VCaP (cell line): Measurements from ENCODE around the gene KRTAP13-2.

Source experiments
- H3K27ac ChIP-seq: fragments of 450-650 bp; 2 replicates; pipeline ENCODE4 v1.5.1; 2017
- TF ChIP-seq, protein P1 (sequence below): fragments of 450-650 bp; conservative IDR thresholded peaks from 2 replicates; pipeline ENCODE4 v1.5.1; 2017; ENCODE audit warnings: mild to moderate bottlenecking, moderate library complexity

KRTAP13-2 gene

DNA sequence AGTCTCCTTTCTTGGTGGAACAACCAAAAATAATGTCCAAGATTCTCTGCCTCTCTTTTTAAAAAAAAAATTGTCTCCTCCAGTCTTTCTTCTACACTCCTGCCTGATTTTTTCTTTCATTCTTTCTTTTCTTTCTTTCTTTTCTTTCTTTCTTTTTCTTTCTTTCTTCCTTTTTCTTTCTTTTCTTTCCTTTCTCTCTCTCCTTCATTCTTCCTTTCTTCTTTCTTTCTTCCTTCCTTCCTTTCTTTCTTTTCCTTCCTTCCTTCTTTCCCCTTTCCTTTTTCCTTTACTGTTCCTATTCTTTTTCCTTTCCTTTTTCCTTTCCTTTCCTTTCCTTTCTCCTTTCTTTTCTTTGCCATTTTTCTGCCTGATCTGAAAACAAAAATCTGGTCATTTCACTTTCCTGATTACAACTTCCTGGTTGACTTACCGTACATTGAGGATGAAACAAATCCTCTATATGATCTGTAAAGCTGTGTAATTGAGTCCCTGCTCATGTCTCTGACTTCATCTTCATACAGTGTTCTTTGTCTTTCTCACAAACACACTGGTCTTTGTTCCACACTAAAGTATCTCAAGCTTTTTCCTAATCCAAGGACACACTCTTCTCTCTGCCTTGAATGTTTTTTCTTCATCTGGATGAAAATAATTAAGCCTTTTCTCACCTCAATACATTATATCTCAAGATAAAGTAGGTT, 17.6 kb downstream of the KRTAP13-2 start:
- no peak overlapping the region for H3K27ac ChIP-seq
- TF ChIP-seq, protein P1, sequence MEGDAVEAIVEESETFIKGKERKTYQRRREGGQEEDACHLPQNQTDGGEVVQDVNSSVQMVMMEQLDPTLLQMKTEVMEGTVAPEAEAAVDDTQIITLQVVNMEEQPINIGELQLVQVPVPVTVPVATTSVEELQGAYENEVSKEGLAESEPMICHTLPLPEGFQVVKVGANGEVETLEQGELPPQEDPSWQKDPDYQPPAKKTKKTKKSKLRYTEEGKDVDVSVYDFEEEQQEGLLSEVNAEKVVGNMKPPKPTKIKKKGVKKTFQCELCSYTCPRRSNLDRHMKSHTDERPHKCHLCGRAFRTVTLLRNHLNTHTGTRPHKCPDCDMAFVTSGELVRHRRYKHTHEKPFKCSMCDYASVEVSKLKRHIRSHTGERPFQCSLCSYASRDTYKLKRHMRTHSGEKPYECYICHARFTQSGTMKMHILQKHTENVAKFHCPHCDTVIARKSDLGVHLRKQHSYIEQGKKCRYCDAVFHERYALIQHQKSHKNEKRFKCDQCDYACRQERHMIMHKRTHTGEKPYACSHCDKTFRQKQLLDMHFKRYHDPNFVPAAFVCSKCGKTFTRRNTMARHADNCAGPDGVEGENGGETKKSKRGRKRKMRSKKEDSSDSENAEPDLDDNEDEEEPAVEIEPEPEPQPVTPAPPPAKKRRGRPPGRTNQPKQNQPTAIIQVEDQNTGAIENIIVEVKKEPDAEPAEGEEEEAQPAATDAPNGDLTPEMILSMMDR = no peak

DNA sequence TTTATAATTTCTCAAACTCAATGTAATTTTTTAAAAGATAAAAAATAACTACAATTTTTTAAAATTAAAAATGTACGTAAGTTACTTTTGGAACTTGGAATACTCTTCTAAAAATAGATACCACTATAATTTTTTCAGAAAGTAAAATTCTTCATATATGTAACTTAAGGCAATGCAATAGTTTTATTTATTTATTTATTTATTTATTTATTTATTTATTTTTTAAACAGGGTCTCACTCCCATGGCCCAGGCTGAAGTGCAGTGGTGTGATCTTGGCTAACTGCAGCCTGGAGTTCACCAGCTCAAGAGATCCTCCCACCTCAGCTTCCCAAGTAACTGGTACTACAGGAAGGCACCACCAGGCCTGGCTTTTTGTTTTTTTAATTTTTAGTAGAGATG, 20.5 kb downstream of the KRTAP13-2 start:
- TF ChIP-seq, protein P1 = no peak
- no peak overlapping the region for H3K27ac ChIP-seq

DNA sequence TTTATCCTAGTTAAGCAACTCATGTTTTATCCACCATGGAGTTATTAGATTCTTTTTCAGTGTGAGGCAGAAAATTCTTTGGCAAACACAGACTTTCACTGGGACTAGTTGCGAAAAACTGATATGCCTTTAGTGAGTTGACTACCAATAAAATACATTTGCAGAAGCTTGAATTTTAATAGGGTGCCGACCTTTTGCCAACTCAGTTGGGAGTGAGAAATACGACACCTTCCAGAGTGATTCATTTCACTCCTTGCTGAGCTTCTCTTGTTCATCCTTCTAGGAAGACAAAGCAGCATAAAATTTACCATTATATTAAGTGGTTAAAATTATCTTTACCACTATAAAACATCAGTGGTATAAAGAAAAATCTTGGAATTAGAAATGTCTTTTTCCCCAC, 22.5 kb downstream of the KRTAP13-2 start:
- TF ChIP-seq, protein P1 = no peak
- H3K27ac ChIP-seq = peak overlapping the region; percentile 18

DNA sequence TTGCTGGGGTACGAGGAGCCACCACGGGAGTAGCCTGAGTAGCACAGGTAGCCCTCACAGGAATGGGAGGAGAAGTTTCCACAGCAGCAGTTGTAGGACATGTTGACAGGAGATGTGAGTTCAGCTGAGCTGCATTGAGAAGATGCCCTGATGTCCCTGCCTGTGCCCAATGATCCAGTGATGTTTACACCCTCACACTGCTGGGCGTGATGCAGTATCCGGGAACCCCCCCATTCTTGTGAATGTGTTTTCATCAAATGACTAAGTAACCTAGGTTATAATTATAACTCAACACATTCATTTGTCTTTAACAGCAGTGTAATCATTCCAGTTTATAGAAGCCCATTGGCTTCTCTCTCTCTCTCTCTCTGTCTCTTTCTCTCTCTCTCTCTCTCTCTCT, 23.6 kb downstream of the KRTAP13-2 start, which contains the start of gene KRTAP23-1:
KRTAP23-1 (minus strand) TSS at position 101 of the 400 bp plus-strand sequence; CDS start at position 101, 0 bp downstream.
- H3K27ac ChIP-seq = peak within 1 kb of the TSS; percentile 18; the same call in 1 of the 2 replicates
- TF ChIP-seq, protein P1 = no peak

DNA sequence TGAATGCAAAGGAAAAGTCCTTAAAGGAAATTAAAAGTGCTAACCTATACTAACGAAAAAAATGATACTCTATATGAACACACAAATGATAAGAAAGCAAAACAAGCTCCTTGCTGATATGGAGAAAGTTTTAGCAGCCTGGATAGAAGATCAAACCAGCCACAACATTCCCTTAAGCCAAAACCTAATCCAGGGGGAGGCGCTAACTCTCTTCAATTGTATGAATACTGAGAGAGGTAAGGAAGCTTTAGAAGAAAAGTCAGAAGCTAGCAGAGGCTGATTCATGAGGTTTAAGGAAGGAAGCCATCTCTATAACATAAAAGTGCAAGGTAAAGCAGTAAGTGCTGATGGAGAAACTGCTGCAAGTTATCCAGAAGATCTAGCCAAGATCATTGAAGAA, 27.1 kb downstream of the KRTAP13-2 start:
- TF ChIP-seq, protein P1 = no peak
- H3K27ac ChIP-seq = no peak overlapping the region

DNA sequence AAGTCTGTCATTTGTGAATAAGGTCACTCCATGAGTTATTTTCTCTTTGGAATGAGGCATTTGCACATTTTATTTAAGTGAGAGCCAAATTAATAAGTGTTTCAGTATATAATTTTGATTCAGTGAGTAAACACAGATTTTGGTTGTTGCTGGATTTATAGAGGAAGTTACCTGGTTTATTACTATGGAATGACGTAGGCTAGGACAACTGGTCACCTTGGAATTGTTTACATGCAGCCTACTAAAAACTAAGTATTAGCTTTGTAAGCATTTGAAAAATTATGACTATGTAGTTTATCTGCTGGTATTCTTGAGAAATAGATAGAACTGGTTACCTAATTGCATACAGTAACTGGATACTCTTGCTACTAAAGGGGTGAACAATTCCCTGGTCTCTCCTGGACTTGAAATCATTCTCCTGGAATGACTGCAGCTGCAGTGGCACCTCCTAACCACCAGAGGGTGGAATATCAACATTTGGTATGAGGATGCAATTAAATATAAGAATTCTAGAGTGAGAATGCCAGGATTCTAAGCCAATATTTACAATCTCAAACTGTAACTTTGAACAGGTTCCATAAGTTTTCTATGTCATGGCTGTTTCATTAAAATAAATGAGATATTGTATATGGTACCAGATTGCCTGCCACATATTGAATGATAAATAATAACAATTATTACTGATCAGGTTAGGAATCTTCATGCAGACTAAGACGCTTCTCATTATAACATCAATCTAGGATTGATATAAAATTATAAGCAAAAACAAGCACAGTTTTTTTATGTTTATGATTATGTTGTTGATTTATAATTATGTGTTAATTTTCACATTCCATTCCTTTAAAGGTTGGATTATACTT, 31.1 kb downstream of the KRTAP13-2 start:
- H3K27ac ChIP-seq = peak overlapping the region; percentile 14
- TF ChIP-seq, protein P1 = peak; percentile 96

DNA sequence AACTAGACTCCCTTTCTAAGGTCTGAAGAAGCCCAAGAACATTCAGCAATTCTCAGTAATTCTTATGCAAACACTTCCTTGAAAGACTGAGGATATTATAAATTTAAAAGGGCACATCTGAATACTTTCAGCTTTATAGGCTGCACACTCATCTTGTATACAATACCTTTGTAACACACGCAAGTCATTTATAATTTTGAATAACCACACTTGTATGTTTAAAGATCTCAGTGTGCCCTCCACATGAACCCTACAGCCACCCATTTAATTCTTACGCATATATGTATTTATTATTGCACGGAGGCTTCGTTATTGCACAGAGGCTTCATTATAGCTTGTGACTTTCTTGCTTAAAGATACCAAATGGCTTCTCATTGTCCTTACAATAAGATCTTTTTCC, 33.4 kb downstream of the KRTAP13-2 start:
- peak overlapping the region; percentile 48 for H3K27ac ChIP-seq
- TF ChIP-seq, protein P1 = no peak
